H1 (cell line): ENCODE data around the gene CD300LG. TPM values are rescaled to one million over a fixed set of nuclear protein-coding genes. Genes with fewer than 3 reads are reported as not detected.

Experiments used
- CTCF ChIA-PET: fragments of 300-600 bp; sonication (Branson Sonifier 250); formaldehyde crosslinking; loops from one replicate; lab custom pipeline; 2021; ENCODE audit not compliant: partially characterized antibody; lab: Charles Lee
- POLR2A ChIA-PET: fragments of 300-600 bp; sonication (Branson Sonifier 250); formaldehyde crosslinking; loops from one replicate; lab custom pipeline; 2021; ENCODE audit warnings: inconsistent platforms; ENCODE audit not compliant: partially characterized antibody; lab: Charles Lee
- DNase-seq, 2 experiments: peaks; one replicate each; pipeline versions ENCODE4 v3.0.0 to v3.0.0-alpha.2; 2010 to 2022; ENCODE audit warnings: low spot score in 2 of 2, low read depth in 1 of 2, mixed read lengths in 1 of 2
- FAIRE-seq: peaks from 2 replicates; lab custom pipeline; 2011; peaks lifted over from hg19 to GRCh38; lab: Jason Lieb, UNC
- H2AFZ ChIP-seq: 2 replicates; pipeline ENCODE4 v1.8.1; 2012; ENCODE audit warnings: low read length, inconsistent platforms
- H2AK5ac ChIP-seq: 2 replicates; pipeline ENCODE4 v1.6.1; 2013; ENCODE audit warnings: low read depth, low read length
- H2BK120ac ChIP-seq: replicated peaks from 2 replicates; pipeline ENCODE3; 2013; ENCODE audit warnings: low read depth, low read length, inconsistent platforms
- H2BK12ac ChIP-seq: 2 replicates; pipeline ENCODE4 v1.6.1; 2013; ENCODE audit warnings: low read depth, low read length
- H2BK15ac ChIP-seq: 2 replicates; pipeline ENCODE4 v1.6.1; 2013; ENCODE audit warnings: low read length
- H2BK20ac ChIP-seq: 2 replicates; pipeline ENCODE4 v1.6.1; 2013; ENCODE audit warnings: low read length
- H2BK5ac ChIP-seq: 2 replicates; pipeline ENCODE4 v1.6.1; 2013; ENCODE audit warnings: low read depth, low read length
- H3K14ac ChIP-seq: 2 replicates; pipeline ENCODE4 v1.6.1; 2013; ENCODE audit warnings: inconsistent platforms; ENCODE audit not compliant: insufficient read length
- H3K18ac ChIP-seq: 2 replicates; pipeline ENCODE4 v1.6.1; 2013; ENCODE audit warnings: low read length; ENCODE audit errors: extremely low read depth
- H3K23ac ChIP-seq: 2 replicates; pipeline ENCODE4 v1.6.1; 2013; ENCODE audit warnings: inconsistent platforms; ENCODE audit not compliant: insufficient read length
- H3K23me2 ChIP-seq: 2 replicates; pipeline ENCODE4 v1.6.1; 2013; ENCODE audit warnings: low read depth, low read length
- H3K27ac ChIP-seq: 2 replicates; pipeline ENCODE4 v1.6.1; 2011; ENCODE audit warnings: low read depth, low read length, inconsistent platforms
- H3K27me3 ChIP-seq, 4 experiments: replicated peaks in 1 of 4; 1 replicate in 1 of 4; 2 replicates in 3 of 4; pipeline versions ENCODE4 v1.6.1 to v1.8.1; 2011 to 2013; ENCODE audit warnings: low read length in 3 of 4, mild to moderate bottlenecking in 3 of 4, inconsistent platforms in 2 of 4, mixed read lengths in 2 of 4, moderate library complexity in 1 of 4; ENCODE audit not compliant: control insufficient read depth in 3 of 4, insufficient read depth in 3 of 4; ENCODE audit errors: extremely low read depth in 1 of 4
- H3K36me3 ChIP-seq, 4 experiments: 2 replicates each; pipeline versions ENCODE4 v1.6.1 to v1.8.1; 2011 to 2013; ENCODE audit warnings: mild to moderate bottlenecking in 4 of 4, low read length in 3 of 4, moderate library complexity in 2 of 4, control low read depth in 1 of 4, inconsistent platforms in 1 of 4; ENCODE audit not compliant: insufficient read depth in 4 of 4, control insufficient read depth in 2 of 4
- H3K4ac ChIP-seq: replicated peaks from 2 replicates; pipeline ENCODE3; 2013; ENCODE audit warnings: low read length, low read depth, mixed read lengths, inconsistent platforms; ENCODE audit not compliant: insufficient read length
- H3K4me1 ChIP-seq, 4 experiments: replicated peaks in 1 of 4; 1 replicate in 1 of 4; 2 replicates in 3 of 4; pipeline versions ENCODE4 v1.6.1 to v1.8.1; 2011 to 2013; ENCODE audit warnings: low read length in 3 of 4, inconsistent platforms in 2 of 4, mixed read lengths in 1 of 4; ENCODE audit not compliant: insufficient read depth in 4 of 4, control insufficient read depth in 3 of 4
- H3K4me2 ChIP-seq, 2 experiments: 2 replicates each; pipeline versions ENCODE4 v1.6.1 to v1.8.1; 2011 to 2013; ENCODE audit warnings: low read depth in 2 of 2, low read length in 2 of 2, control low read depth in 1 of 2, inconsistent platforms in 1 of 2, mild to moderate bottlenecking in 1 of 2; ENCODE audit not compliant: insufficient read depth in 1 of 2
- H3K4me3 ChIP-seq, 4 experiments: fragments of 200-600, 300-600 bp in 1 of 4; sonication (generic), shearing (Covaris generic), sonication (Bioruptor Twin) in 1 of 4; 2 replicates each; pipeline versions ENCODE4 v1.5.1 to v1.8.1; 2011 to 2016; ENCODE audit warnings: low read length in 4 of 4, low read depth in 3 of 4, control low read depth in 2 of 4, inconsistent platforms in 2 of 4, mild to moderate bottlenecking in 2 of 4, mixed read lengths in 1 of 4, moderate library complexity in 1 of 4; ENCODE audit not compliant: insufficient read depth in 2 of 4; ENCODE audit errors: extremely low read depth in 1 of 4
- H3K56ac ChIP-seq: replicated peaks from 2 replicates; pipeline ENCODE3; 2013; ENCODE audit warnings: low read depth, mild to moderate bottlenecking, mixed read lengths, low read length, inconsistent platforms; ENCODE audit not compliant: insufficient read length
- H3K79me1 ChIP-seq: 2 replicates; pipeline ENCODE4 v1.6.1; 2013; ENCODE audit warnings: low read depth, low read length, control low read depth
- H3K79me2 ChIP-seq, 2 experiments: 2 replicates each; pipeline versions ENCODE4 v1.6.1 to v1.8.1; 2012 to 2013; ENCODE audit warnings: low read length in 2 of 2, mild to moderate bottlenecking in 2 of 2, inconsistent platforms in 1 of 2; ENCODE audit not compliant: insufficient read depth in 2 of 2, control insufficient read depth in 1 of 2
- H3K9ac ChIP-seq, 4 experiments: replicated peaks in 1 of 4; 1 replicate in 1 of 4; 2 replicates in 3 of 4; pipeline versions ENCODE4 v1.6.1 to v1.8.1; 2011 to 2013; ENCODE audit warnings: low read depth in 3 of 4, low read length in 3 of 4, control low read depth in 2 of 4, mild to moderate bottlenecking in 2 of 4, moderate library complexity in 2 of 4, inconsistent platforms in 1 of 4; ENCODE audit errors: extremely low read depth in 1 of 4
- H3K9me3 ChIP-seq, 2 experiments: 2 replicates each; pipeline versions ENCODE4 v1.6.1 to v1.8.1; 2012 to 2013; ENCODE audit warnings: mild to moderate bottlenecking in 2 of 2, moderate library complexity in 2 of 2, control low read depth in 1 of 2, inconsistent platforms in 1 of 2, low read depth in 1 of 2, low read length in 1 of 2, mixed read lengths in 1 of 2; ENCODE audit not compliant: insufficient read depth in 2 of 2
- H4K20me1 ChIP-seq, 2 experiments: replicated peaks in 1 of 2; 2 replicates each; pipeline versions ENCODE3 to v1.8.1; 2011 to 2013; ENCODE audit warnings: inconsistent platforms in 2 of 2, low read length in 2 of 2, mild to moderate bottlenecking in 1 of 2; ENCODE audit not compliant: insufficient read depth in 2 of 2, control insufficient read depth in 1 of 2
- H4K5ac ChIP-seq: 2 replicates; pipeline ENCODE4 v1.6.1; 2013; ENCODE audit warnings: low read length, low read depth, mixed read lengths, inconsistent platforms; ENCODE audit not compliant: insufficient read length
- H4K8ac ChIP-seq: 2 replicates; pipeline ENCODE4 v1.8.0; 2013; ENCODE audit warnings: mild to moderate bottlenecking, moderate library complexity, low read length, inconsistent platforms; ENCODE audit not compliant: insufficient read depth; ENCODE audit errors: extremely low read depth
- H4K91ac ChIP-seq: replicated peaks from 2 replicates; pipeline ENCODE3; 2013; ENCODE audit warnings: low read length, mixed read lengths, inconsistent platforms; ENCODE audit not compliant: insufficient read length
- ATF3 ChIP-seq: IDR thresholded peaks from 2 replicates; pipeline ENCODE4 v1.6.1; 2011; ENCODE audit warnings: low read depth, mild to moderate bottlenecking, low read length; ENCODE audit not compliant: insufficient read depth
- CBX8 ChIP-seq: fragments of 300-800, 300-1000 bp; sonication (generic); IDR thresholded peaks from 2 replicates; pipeline ENCODE4 v1.7.1; 2016; ENCODE audit warnings: low read depth, low read length, borderline replicate concordance
- CHD2 ChIP-seq: IDR thresholded peaks from 2 replicates; pipeline ENCODE4 v1.6.1; 2012; ENCODE audit warnings: low read length, improper control_type of control experiment
- CTCF ChIP-seq, 3 experiments: IDR thresholded peaks; 1 replicate in 2 of 3; 2 replicates in 1 of 3; pipeline versions ENCODE4 v1.5.1 to v1.6.1; 2011; ENCODE audit warnings: low read length in 3 of 3, mild to moderate bottlenecking in 3 of 3, inconsistent platforms in 2 of 3, low read depth in 1 of 3, moderate library complexity in 1 of 3; ENCODE audit not compliant: insufficient read depth in 1 of 3; ENCODE audit errors: control extremely low read depth in 1 of 3
- EZH2 ChIP-seq: fragments of 200-600 bp; sonication (generic); IDR thresholded peaks from 2 replicates; pipeline ENCODE4 v1.7.1; 2012; ENCODE audit warnings: low read depth, mild to moderate bottlenecking, moderate library complexity, low read length, inconsistent platforms; ENCODE audit not compliant: severe bottlenecking
- SAP30 ChIP-seq: fragments of 300-600 bp; sonication (generic); IDR thresholded peaks from 2 replicates; pipeline ENCODE4 v1.7.1; 2012; ENCODE audit warnings: low read length, moderate library complexity, mild to moderate bottlenecking, inconsistent platforms; ENCODE audit not compliant: insufficient read depth, insufficient replicate concordance
- SP1 ChIP-seq: IDR thresholded peaks from 2 replicates; pipeline ENCODE4 v1.6.1; 2011; ENCODE audit warnings: low read depth, low read length
- SP2 ChIP-seq: IDR thresholded peaks from 2 replicates; pipeline ENCODE4 v1.6.1; 2012; ENCODE audit warnings: mild to moderate bottlenecking, low read length, inconsistent platforms
- WGBS, 2 experiments: shearing (Covaris generic) in 1 of 2; methylation state at CpG; one replicate each; pipeline versions ENCODE4 v1.1.6 to v1.1.7; 2013 to 2015; ENCODE audit warnings: low lambda C conversion rate in 2 of 2, mixed read lengths in 2 of 2, inconsistent platforms in 1 of 2, low coverage in 1 of 2, missing lambda C conversion rate in 1 of 2; ENCODE audit not compliant: insufficient replicate concordance in 2 of 2, insufficient coverage in 1 of 2, insufficient read length in 1 of 2; ENCODE audit errors: extremely low coverage in 1 of 2, missing lambda C conversion rate in 1 of 2; 5-methylcytosine and 5-hydroxymethylcytosine counted together
- polyA plus RNA-seq, 7 experiments: library from polyadenylated mRNA; depleted of rRNA in 3 of 7; stranded (reverse) in 5 of 7; unstranded in 2 of 7; fragments of >200 nt in 5 of 7; fragments of 200-250 nt in 2 of 7; gene quantifications; 1 replicate in 5 of 7; 2 replicates in 1 of 7; 4 replicates in 1 of 7; pipeline versions ENCODE4 v1.2.1 to v1.2.3, GENCODE V29; 2011 to 2013; ENCODE audit warnings: missing spikeins in 2 of 7, mixed read lengths in 2 of 7
- total RNA-seq: library from RNA; stranded (reverse); fragmentation: NEBNext Ultra II Directional; extraction: Animal tissue kit (Norgen Biotek cat#: 25700); gene quantifications from 2 replicates; pipeline ENCODE4 v1.2.1, GENCODE V29; 2021

The CD300LG gene
- total and polyA plus RNA-seq, 2 of the 8 experiments (the other 6 are each of a cell fraction or from before 2014, with no cell fraction given) = 0.06 TPM; not detected in 1

- Histone ChIP-seq H4K5ac (no peak overlapping the region), H3K79me2 (no peaks in the 10 kb centered on the region), H3K23ac (no peak overlapping the region), H3K9me3 (no peaks in the 10 kb centered on the region), H3K79me1 (no peaks in the 10 kb centered on the region), H2AK5ac (0 out of 2 replicates have a peak overlapping the region, but pooled peaks have one; percentile 28), H3K56ac (no peak overlapping the region), H3K27ac (no peak overlapping the region), H3K23me2 (no peaks in the 10 kb centered on the region), H2BK5ac (no peak overlapping the region), H4K20me1 (peaks cover 0 to 1% of the 10 kb centered on the region in 2 experiments), H3K4me2 (no peak overlapping the region), H3K9ac (no peak overlapping the region), H2BK15ac (no peak overlapping the region), H3K36me3 (no peaks in the 10 kb centered on the region), H2AFZ (no peak overlapping the region), H2BK120ac (no peak overlapping the region), H3K4me3 (no peak overlapping the region), H4K8ac (no peak overlapping the region), H3K4ac (no peak overlapping the region), H2BK20ac (no peak overlapping the region), H3K14ac (no peak overlapping the region), H3K18ac (no peak overlapping the region), H4K91ac (peak overlapping the region; percentile 34), H2BK12ac (0 out of 2 replicates have a peak overlapping the region, but pooled peaks have one; percentile 2), H3K4me1 (peaks cover 0 to 4% (median 1%) of the 10 kb centered on the region in 4 experiments; a peak in 1 of 7 replicates), H3K27me3 (no peaks in the 10 kb centered on the region)
- ChIA-PET POLR2A (interaction anchor here (0.8 to 1.2 kb wide), 4 partner anchors 9 to 36 kb away, joined by 3 to 4 read pairs (median 4); partner anchors contain the start of genes CD300LG and DUSP3), CTCF (interaction anchor here (0.6 to 3.3 kb wide), 4 partner anchors 21 to 36 kb away, joined by 3 to 10 read pairs (median 4); partner anchors contain the start of gene CD300LG)
- DNase-seq = no peak
- 81% methylated on average over 5 of the region's 5 CpGs; no CpG with 5 or more reads in 1 of the 2 experiments for WGBS, 2 experiments
- FAIRE-seq = no peak
- TF ChIP-seq SAP30 (no peak), SP2 (no peak), SP1 (no peak), CTCF (IDR thresholded peaks at IDR 0.05; ENCODE audit: control extremely low read depth in 1 of 3, insufficient read depth in 1 of 3, low read depth in 1 of 3, low read length in 3 of 3) (no peak), ATF3 (no peak), CBX8 (no peak), EZH2 (no peak), CHD2 (no peak)
Observed at GRCh38 chr17:43810823-43811222, 36.2 kb upstream of the CD300LG start.
